HFFc6 (cell line): ENCODE data around the gene CD7. TPM values are rescaled to one million over a fixed set of nuclear protein-coding genes. Genes with fewer than 3 reads are reported as not detected.
"Not testable (repeated sequence)": the region's sequence is repeated elsewhere in the genome, so short reads cannot be mapped to it uniquely, and the experiment has no call there.

Source experiments
- DNase-seq: peaks from one replicate; pipeline ENCODE4 v3.0.0-alpha.2; 2018
- H3K27ac Mint-ChIP-seq: 2 replicates; pipeline ENCODE4 v1.8.0; 2020; ENCODE audit warnings: mild to moderate bottlenecking, mixed read lengths
- H3K27me3 Mint-ChIP-seq: 2 replicates; pipeline ENCODE4 v1.8.0; 2021; ENCODE audit warnings: mild to moderate bottlenecking, moderate library complexity, mixed read lengths; ENCODE audit not compliant: insufficient read depth
- H3K36me3 Mint-ChIP-seq: 2 replicates; pipeline ENCODE4 v1.8.0; 2021; ENCODE audit warnings: low read depth, mixed read lengths
- H3K4me1 Mint-ChIP-seq: 2 replicates; pipeline ENCODE4 v1.8.0; 2020; ENCODE audit warnings: low read depth, mixed read lengths
- H3K4me3 Mint-ChIP-seq: 2 replicates; pipeline ENCODE4 v1.8.0; 2020; ENCODE audit warnings: mild to moderate bottlenecking, moderate library complexity, mixed read lengths
- H3K9me3 Mint-ChIP-seq: 2 replicates; pipeline ENCODE4 v1.8.0; 2020; ENCODE audit warnings: mild to moderate bottlenecking, mixed read lengths
- total RNA-seq, 6 experiments: library from RNA; stranded (reverse); fragmentation: NEBNext Ultra II Directional; extraction: Animal tissue kit (Norgen Biotek cat#: 25700); gene quantifications; 2 replicates in 1 of 6; 3 replicates in 5 of 6; pipeline ENCODE4 v1.2.3, GENCODE V29; 2021
- TF ChIP-seq, protein P1 (sequence below): fragments of 200-600 bp; sonication (generic); IDR thresholded peaks from 2 replicates; pipeline ENCODE4 v1.5.0; 2021; ENCODE audit warnings: antibody characterized with exemption, mild to moderate bottlenecking

The CD7 gene
- total RNA-seq, 6 experiments from 2014 or later = 0.20 TPM; not detected in 5

DNA sequence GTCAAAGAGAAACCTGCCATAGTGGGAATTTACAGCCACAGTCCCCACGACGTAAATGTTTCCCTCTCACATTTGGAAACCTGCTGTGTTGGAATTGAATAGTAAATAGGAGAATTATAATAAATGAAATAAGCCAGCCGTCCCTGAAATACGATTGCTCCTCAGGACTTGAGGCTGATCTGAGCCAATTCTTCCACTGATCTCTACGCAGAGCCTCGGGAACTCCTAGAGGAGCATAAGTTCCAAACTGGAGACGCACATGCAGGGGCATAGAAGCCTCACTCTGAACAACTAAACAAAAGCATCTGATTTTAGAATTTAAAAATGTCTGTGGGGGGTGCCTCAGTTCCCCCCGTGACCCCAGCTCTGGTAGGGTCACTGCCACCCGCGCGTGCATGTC, 31.5 kb upstream of the CD7 start:
- H3K36me3 Mint-ChIP-seq = no peaks in the 10 kb centered on the region
- TF ChIP-seq, protein P1, sequence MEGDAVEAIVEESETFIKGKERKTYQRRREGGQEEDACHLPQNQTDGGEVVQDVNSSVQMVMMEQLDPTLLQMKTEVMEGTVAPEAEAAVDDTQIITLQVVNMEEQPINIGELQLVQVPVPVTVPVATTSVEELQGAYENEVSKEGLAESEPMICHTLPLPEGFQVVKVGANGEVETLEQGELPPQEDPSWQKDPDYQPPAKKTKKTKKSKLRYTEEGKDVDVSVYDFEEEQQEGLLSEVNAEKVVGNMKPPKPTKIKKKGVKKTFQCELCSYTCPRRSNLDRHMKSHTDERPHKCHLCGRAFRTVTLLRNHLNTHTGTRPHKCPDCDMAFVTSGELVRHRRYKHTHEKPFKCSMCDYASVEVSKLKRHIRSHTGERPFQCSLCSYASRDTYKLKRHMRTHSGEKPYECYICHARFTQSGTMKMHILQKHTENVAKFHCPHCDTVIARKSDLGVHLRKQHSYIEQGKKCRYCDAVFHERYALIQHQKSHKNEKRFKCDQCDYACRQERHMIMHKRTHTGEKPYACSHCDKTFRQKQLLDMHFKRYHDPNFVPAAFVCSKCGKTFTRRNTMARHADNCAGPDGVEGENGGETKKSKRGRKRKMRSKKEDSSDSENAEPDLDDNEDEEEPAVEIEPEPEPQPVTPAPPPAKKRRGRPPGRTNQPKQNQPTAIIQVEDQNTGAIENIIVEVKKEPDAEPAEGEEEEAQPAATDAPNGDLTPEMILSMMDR = no peak
- no peak for DNase-seq
- peaks cover 21% of the 10 kb centered on the region for H3K27me3 Mint-ChIP-seq
- peak overlapping the region; percentile 58; the same call in 1 of the 2 replicates for H3K4me3 Mint-ChIP-seq
- no peak overlapping the region for H3K27ac Mint-ChIP-seq
- no peaks in the 10 kb centered on the region for H3K9me3 Mint-ChIP-seq
- peaks cover 15% of the 10 kb centered on the region for H3K4me1 Mint-ChIP-seq

DNA sequence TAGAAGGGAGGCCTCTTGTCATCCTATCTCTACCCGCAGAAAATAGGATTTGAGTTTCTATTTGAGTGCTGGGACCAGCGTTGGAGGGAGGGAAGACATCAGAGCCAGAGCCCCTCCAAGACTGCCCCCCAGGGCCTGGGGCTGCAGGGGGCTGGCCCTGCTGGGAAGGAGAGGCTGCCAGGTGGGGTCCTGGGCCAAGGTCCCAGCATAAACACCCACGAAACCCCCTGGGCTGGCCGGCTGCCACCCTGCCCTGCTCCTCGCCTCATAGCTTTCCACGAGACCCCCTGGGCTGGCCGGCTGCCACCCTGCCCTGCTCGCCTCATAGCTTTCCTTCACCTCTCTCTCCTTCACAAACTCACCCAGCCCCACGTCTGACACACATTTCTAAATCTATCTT, 31.0 kb upstream of the CD7 start:
- no peak for DNase-seq
- Mint-ChIP-seq H3K36me3 (no peaks in the 10 kb centered on the region), H3K27ac (no peak overlapping the region), H3K27me3 (peaks cover 21% of the 10 kb centered on the region), H3K4me3 (0 out of 2 replicates have a peak overlapping the region, but pooled peaks have one; percentile 58), H3K4me1 (peaks cover 15% of the 10 kb centered on the region), H3K9me3 (no peaks in the 10 kb centered on the region)
- TF ChIP-seq, protein P1 = no peak

DNA sequence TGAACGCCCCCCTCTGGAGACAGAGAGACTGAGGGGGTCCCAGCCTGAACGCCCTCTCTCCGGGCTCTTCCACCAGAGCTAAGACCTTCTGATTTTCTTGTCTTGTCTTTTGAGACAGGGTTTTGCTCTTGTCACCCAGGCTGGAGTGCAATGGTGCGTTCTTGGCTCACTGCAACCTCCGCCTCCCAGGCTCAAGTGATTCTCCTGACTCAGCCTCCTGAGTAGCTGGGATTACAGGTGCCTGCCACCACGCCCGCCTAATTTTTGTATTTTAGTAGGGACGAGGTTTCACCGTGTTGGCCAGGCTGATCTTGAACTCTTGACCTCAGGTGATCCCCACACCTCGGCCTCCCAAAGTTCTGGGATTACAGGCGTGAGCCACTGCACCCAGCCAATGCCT, 30.6 kb upstream of the CD7 start:
- Mint-ChIP-seq H3K4me1 (peaks cover 15% of the 10 kb centered on the region), H3K27me3 (peaks cover 23% of the 10 kb centered on the region)
- not testable (repeated sequence) for H3K4me3 Mint-ChIP-seq, DNase-seq, H3K36me3 Mint-ChIP-seq, H3K27ac Mint-ChIP-seq, H3K9me3 Mint-ChIP-seq

DNA sequence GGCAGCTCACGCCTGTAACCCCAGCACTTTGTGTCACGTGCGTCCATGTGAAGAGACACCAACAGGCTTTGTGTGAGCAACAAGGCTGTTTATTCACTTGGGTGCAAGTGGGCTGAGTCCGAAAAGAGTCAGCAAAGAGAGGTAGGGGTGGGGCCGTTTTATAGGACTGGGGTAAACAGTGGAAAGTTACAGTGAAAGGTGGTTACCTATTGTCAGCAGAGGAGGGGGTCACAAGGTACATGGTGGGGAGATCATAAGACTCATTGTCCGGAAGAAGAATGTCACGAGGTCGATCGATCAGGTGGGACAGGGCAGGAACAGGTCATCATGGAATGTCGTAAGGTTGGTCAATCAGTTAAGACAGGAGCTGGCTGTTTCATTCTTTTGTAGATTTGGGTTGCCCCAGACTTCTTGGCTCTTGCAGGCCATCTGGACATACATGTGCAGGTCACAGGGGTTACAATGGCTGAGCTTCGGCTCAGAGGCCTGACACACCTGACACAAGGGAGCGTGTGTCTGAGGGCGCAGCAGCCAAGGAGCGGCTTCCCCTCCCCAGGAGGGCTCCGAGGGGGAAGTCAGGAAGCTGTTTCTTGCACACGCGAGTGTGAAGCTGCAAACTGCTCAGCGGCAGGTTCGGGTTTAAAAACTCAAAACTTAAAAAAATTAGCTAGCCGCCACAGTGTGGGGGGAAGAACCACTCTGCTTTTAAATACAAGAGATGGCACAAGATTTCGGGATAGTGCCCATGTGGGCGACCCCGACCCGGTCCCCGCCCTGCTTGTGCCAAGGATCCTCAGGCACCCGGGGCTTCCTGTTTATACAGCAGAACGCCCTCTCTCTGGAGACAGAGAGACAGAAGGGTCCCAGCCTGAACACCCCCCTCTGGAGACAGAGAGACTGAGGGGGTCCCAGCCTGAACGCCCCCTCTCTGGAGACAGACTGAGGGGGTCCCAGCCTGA, 29.2 kb upstream of the CD7 start:
- Mint-ChIP-seq H3K27ac (no peak overlapping the region), H3K9me3 (no peaks in the 10 kb centered on the region), H3K36me3 (no peaks in the 10 kb centered on the region), H3K4me3 (no peak overlapping the region), H3K27me3 (peaks cover 29% of the 10 kb centered on the region), H3K4me1 (peaks cover 15% of the 10 kb centered on the region)
- TF ChIP-seq, protein P1 = no peak
- DNase-seq = no peak

DNA sequence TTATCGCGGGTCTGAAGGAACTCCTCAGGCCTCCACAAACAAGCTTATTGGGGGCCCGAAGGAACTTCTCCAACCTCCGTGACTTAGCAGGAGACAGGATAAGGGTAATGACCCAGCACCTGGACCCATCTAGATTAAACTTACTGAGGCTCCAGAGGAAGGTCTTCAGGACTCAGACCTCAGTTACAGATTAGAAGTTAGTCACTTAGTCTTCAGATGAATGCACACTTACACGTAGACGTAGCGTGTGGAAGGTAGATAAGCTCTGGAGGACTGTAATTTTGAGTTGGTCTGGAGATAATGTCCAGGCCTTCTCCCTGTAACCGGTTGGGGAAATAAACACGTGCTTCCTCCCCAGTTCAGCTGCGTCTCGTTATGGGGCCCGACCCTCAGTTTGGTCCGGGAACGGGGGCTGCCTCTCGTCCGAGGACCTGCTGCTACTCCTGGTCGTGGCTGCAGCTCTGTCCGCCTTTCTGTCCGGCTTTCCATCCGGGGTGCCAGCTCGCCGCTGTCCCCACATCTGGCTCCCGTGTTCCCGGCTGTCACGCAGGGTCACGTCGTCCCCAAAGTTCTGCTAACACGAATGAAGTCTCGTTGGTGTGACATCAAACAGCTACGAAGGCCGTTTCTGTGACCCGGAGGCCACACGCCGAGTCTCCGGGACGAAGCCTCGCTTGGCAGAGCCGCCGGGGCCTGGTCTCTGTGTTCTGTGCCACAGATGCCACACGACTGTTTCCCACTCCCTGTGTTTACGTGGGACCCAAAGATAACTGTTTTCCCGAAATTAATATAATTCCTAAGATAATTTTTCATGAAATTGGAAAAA, 28.0 kb upstream of the CD7 start:
- Mint-ChIP-seq H3K9me3 (peaks cover 10% of the 10 kb centered on the region), H3K4me1 (peaks cover 15% of the 10 kb centered on the region), H3K27ac (no peak overlapping the region), H3K4me3 (no peak overlapping the region), H3K36me3 (peaks cover 4% of the 10 kb centered on the region; the same call in 1 of the 2 replicates), H3K27me3 (peaks cover 28% of the 10 kb centered on the region)
- TF ChIP-seq, protein P1 = no peak
- no peak for DNase-seq
